Omental fat pad (tissue), 4 donors: Measurements from ENCODE around the gene CAGE1. TPM values are rescaled to one million over a fixed set of nuclear protein-coding genes. Genes with fewer than 3 reads are reported as not detected.

ENCODE experiments used
- ATAC-seq: fragments of 150-250 bp; one replicate; pipeline ENCODE4 v1.9.1; 2016; ENCODE audit warnings: mild to moderate bottlenecking, moderate library complexity; ENCODE audit not compliant: low FRiP score
- DNase-seq: peaks from one replicate; pipeline ENCODE4 v3.0.0-alpha.2; 2019; ENCODE audit warnings: low spot score
- total RNA-seq, 4 donors: library from RNA; depleted of rRNA; stranded (reverse); fragments of >200 nt; gene quantifications; one replicate each; pipeline ENCODE4 v1.1.0, GENCODE V29; 2016
- TF ChIP-seq, protein P1 (sequence below), 3 donors: fragments of 450-650 bp; IDR thresholded peaks; one replicate each; pipeline ENCODE4 v1.5.1; 2016 to 2017; ENCODE audit warnings: antibody characterized with exemption in 3 of 3, mild to moderate bottlenecking in 3 of 3, moderate library complexity in 2 of 3

The CAGE1 gene
- total RNA-seq, 4 donors from 2014 or later = not detected

DNA sequence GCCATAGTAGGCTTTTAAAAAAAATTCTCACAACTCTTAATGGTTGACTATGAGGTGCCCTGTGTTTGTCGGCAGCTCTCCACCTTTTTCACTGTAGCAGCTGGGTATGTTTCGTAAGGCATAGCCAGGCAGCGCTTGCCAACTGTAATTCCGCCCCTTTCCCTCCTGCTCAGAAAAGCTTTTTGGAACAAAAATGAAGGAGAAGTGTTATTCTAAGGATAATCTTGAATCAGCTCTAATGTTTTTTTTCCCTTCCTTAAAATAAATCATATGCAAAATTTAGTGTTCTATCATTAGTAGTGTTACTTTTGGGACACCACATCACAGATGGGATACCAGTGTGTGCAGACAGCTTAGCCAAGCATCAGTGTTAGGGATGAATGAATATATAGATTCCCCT lies 21.3 kb upstream of the CAGE1 start:
- TF ChIP-seq, protein P1, sequence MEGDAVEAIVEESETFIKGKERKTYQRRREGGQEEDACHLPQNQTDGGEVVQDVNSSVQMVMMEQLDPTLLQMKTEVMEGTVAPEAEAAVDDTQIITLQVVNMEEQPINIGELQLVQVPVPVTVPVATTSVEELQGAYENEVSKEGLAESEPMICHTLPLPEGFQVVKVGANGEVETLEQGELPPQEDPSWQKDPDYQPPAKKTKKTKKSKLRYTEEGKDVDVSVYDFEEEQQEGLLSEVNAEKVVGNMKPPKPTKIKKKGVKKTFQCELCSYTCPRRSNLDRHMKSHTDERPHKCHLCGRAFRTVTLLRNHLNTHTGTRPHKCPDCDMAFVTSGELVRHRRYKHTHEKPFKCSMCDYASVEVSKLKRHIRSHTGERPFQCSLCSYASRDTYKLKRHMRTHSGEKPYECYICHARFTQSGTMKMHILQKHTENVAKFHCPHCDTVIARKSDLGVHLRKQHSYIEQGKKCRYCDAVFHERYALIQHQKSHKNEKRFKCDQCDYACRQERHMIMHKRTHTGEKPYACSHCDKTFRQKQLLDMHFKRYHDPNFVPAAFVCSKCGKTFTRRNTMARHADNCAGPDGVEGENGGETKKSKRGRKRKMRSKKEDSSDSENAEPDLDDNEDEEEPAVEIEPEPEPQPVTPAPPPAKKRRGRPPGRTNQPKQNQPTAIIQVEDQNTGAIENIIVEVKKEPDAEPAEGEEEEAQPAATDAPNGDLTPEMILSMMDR (IDR thresholded peaks at IDR 0.05) = no peak
- DNase-seq (no peak), ATAC-seq (no peak)

DNA sequence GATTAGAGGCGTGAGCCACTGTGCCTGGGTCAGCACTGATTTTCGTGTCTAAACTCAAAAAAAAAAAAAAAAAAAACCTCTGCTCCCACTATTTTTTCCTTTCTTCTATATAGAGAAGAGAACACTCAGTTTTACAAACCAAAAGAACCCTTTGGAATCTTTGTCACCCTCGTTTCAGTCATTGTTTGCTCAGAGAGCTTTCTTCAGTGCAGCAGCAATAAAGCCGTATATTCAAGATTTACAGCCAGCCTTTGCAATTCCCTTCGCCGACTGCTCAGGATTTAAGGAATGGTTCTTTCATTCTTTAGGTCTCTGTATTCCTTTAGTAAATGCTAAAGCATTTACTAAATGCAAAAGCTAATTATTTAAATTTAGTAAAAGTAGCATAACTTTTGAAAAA lies 20.2 kb upstream of the CAGE1 start:
- no peak for ATAC-seq
- TF ChIP-seq, protein P1 (IDR thresholded peaks at IDR 0.05) = no peak
- no peak for DNase-seq

DNA sequence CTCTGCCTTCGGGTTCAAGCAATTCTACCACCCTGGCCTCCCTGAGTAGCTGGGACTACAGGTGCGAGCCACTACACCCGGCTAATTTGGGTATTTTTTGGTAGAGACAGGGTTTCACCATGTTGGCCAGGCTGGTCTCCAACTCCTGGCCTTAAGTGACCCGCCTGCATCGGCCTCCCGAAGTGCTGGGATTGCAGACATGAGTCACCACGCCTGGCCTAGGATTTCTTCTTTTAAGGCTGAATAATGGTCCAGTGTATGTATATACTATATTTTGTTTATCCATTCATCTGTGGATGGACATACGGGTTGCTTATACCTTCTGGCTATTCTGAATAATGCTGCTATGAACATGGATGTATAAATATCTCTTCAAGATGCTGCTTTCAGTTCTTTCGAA lies 17.2 kb upstream of the CAGE1 start:
- DNase-seq (no peak), ATAC-seq (no peak)
- TF ChIP-seq, protein P1 (IDR thresholded peaks at IDR 0.05) = no peak

DNA sequence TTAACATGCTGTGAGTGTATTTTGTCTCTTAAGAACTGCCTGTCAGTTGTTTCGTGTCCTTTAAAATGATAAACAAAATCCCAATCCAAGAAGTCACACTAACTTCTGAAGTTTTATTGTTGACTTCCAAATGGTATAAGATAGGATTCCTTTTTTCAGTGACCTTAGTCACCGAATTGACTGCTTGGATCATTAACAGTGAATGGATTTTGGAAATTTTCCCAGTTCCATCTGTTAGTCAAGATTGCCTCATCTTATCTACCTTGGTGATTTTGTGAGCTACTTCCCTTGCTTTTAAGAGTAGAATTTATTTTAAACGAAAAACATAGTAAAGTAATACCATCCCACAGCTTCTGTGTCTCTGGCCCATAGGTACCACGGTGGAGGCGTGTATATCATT lies 15.0 kb upstream of the CAGE1 start:
- DNase-seq = no peak
- no peak for ATAC-seq
- TF ChIP-seq, protein P1 (IDR thresholded peaks at IDR 0.05) = no peak

DNA sequence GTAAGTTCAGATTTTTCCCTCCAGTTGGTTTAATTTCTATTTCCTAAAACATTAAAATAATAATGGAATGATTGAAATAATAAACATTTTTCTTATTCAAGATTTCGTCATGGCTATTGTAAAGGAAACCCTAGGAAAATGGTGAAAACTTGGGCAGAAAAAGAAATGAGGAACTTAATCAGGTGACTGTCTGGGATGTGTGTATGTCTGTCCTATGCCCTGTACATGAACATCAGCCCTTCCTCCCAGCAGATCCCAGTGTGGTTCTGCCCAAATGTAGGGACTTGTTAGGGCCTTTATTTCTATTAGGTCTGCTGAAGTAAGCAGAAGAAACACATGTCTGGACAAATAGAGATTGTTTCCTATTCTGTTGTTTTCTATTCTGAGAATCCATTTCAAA lies 13.2 kb upstream of the CAGE1 start:
- DNase-seq = no peak

DNA sequence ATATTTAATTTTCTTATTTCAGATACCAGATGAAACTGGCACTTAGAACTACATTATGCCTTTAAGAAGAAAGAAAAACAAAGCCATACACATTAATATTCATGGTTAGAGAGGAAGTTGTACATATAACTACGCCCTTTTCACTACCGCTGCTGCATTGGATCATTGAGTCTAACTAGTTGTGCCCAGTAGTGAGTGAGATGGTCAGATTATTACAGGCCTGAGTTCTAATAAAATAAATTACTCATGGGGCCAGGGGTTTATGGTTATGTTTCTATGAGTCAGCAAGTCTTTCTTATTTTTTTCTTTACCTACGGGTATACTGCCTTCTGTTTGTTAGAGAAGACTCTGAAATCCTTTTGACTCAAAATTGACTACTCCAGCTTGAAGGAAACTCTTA lies 11.5 kb upstream of the CAGE1 start:
- TF ChIP-seq, protein P1 (IDR thresholded peaks at IDR 0.05) = no peak
- no peak for ATAC-seq
- no peak for DNase-seq

More for the DNA sequence above, 13.2 kb upstream of the CAGE1 start:
- ATAC-seq = no peak
- TF ChIP-seq, protein P1 (IDR thresholded peaks at IDR 0.05) = no peak

DNA sequence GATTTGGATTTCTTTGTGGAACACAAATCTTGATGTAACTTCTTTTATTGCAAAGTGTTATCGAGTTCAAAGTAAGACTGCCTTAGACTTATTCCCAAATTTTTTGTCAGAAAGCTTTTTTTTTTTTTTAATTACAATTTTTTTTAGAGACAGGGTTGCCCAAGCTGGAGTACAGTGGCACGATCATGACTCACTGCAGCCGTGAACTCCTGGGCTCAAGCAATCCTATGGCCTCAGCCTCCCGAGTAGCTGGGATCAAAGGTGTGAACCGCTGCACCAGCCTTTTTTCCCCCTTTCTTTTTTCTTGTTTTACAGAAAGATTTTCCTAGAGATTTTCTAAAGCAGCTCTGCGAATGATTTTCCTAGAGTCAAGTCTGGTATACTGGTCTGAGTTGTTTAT lies 2.9 kb upstream of the CAGE1 start:
- TF ChIP-seq, protein P1 (IDR thresholded peaks at IDR 0.05) = no peak
- ATAC-seq (no peak), DNase-seq (no peak)
